ENCODE measurements around the gene SLC2A8. TPM values are rescaled to one million over a fixed set of nuclear protein-coding genes. Genes with fewer than 3 reads are reported as not detected.

SLC2A8 gene
- total and polyA plus RNA-seq, 2 donors (not counting 1 experiment from before 2014, with no cell fraction given) = 8.3 to 14.2 TPM

GRCh38 chr9:127450243-127450760 is 53.3 kb downstream of the SLC2A8 start:
- H3K4me3 ChIP-seq (ENCODE audit: control extremely low read depth in 1 of 5, extremely low read depth in 1 of 5, insufficient read depth in 1 of 5, low read depth in 2 of 5, low read length in 4 of 5) = peak overlapping the region; percentile 73 to 92 (median 82)
- ATAC-seq (ENCODE audit: low read depth) (no peak), DNase-seq (no peak)
- 2% methylated on average over 14 of the region's 14 CpGs for WGBS (ENCODE audit: insufficient coverage)
- H2AFZ ChIP-seq (ENCODE audit: insufficient read depth, low read depth, low read length, poor library complexity, severe bottlenecking) = no peak overlapping the region
- no peaks in the 10 kb centered on the region for H3K27me3 Mint-ChIP-seq
- H4K20me1 ChIP-seq (ENCODE audit: control insufficient read depth, insufficient read depth, low read length, poor library complexity, severe bottlenecking) = peaks cover 42% of the 10 kb centered on the region
- peaks cover 0 to 59% of the 10 kb centered on the region in 2 experiments for H3K36me3 ChIP-seq (replicated peaks in 1 of 2; ENCODE audit: control extremely low read depth in 1 of 2, control insufficient read depth in 1 of 2, extremely low read depth in 1 of 2, insufficient read depth in 2 of 2, low read length in 1 of 2)
- TF ChIP-seq EZH2 (IDR thresholded peaks at IDR 0.05; ENCODE audit: borderline replicate concordance, insufficient read depth, low read depth, low read length, poor library complexity, severe bottlenecking) (no peak), CTCF (IDR thresholded peaks at IDR 0.05) (no peak)
- CTCF ChIA-PET = interaction anchor here (1.2 to 1.6 kb wide), 3 partner anchors 26 to 235 kb away, joined by 3 to 5 read pairs (median 4); partner anchors contain the start of genes SLC2A8 and ZNF79
- peaks cover 21% of the 10 kb centered on the region for H3K79me2 ChIP-seq (ENCODE audit: control insufficient read depth, insufficient read depth, low read length)
- peak overlapping the region; percentile 98 for H3K27ac Mint-ChIP-seq
- no peaks in the 10 kb centered on the region for H3K27me3 ChIP-seq (replicated peaks in 1 of 4; ENCODE audit: control extremely low read depth in 1 of 4, control insufficient read depth in 3 of 4, insufficient read depth in 4 of 4, low read length in 3 of 4)
- intact Hi-C loops (cut with micrococcal nuclease) = loop anchor here (2.0 to 10.0 kb wide), 4 partner anchors 267 to 824 kb away; partner anchors contain the start of genes GOLGA2, NAIF1, PTRH1 and SLC25A25
- peak overlapping the region; percentile 97 for H3K4me3 Mint-ChIP-seq
- no peaks in the 10 kb centered on the region for H3K9me3 ChIP-seq (ENCODE audit: control extremely low read depth in 1 of 3, control insufficient read depth in 2 of 3, insufficient read depth in 1 of 3, low read length in 2 of 3)
- POLR2A ChIA-PET = interaction anchor here (0.5 to 2.8 kb wide), 7 partner anchors 27 to 726 kb away, joined by 3 to 21 read pairs (median 4); partner anchors contain the start of genes CDK9, SLC2A8 and ZNF79
- H3K4me1 Mint-ChIP-seq = peaks cover 52% of the 10 kb centered on the region
- peak overlapping the region; percentile 84 to 85 for H3K27ac ChIP-seq (ENCODE audit: low read length in 2 of 2)
- peaks cover 22 to 38% of the 10 kb centered on the region in 2 donors for H3K4me1 ChIP-seq (ENCODE audit: control insufficient read depth in 2 of 2, insufficient read depth in 2 of 2, low read length in 2 of 2)
- H3K4me2 ChIP-seq (replicated peaks; ENCODE audit: low read depth, low read length, poor library complexity, severe bottlenecking) = peak overlapping the region; percentile 95
- H3K9ac ChIP-seq (ENCODE audit: low read length) = peak overlapping the region; percentile 80
- H3K9me3 Mint-ChIP-seq (ENCODE audit: insufficient read depth) = no peaks in the 10 kb centered on the region
